GM18519 (cell line): ENCODE results near the gene ERG.

Experiments used
- ATAC-seq: cut with Tn5 transposase; IDR thresholded peaks from one replicate; pipeline ENCODE4 v1.9.1; 2021; ENCODE audit warnings: mild to moderate bottlenecking, moderate library complexity; ENCODE audit not compliant: unreplicated experiment, low FRiP score

Gene ERG

DNA sequence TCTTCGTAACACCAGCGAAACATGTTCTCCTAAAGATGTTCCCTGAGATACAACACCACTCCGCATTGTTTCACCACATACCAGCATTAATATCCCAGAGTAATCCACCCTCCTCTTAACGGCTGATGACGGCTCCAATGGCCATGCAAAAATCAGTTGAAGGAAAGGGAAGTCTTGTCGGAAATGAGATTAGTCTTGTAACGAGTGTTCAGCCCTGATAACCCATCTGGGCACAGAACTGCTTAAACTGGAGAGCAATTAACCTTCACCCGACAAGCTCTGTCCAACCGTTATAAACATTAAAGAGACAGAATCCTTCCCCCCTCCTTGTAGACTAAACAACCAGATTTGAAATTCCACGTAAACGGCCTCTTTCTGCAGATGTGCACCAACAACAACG, 21.9 kb downstream of the ERG start:
- ATAC-seq = no peak

DNA sequence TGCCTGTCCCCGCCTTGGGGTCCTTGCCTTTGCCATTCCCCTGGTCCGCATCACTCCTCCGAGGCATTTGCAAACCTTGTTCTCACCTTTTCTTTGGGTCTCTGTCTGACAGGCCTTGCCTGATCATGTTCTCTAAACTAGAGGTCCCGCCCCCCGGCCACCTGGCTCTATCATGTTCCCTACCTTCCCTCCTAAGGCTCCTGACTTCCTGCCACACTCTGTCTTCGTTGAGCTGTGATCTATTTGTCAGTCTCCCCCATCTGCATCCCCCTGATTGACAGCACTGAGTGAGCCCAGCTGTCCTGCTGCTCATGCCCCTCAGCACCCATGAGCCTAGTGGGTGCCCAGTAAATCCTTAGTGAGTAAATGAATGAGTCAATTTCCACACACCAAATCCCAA, 22.8 kb downstream of the ERG start:
- ATAC-seq = no peak

DNA sequence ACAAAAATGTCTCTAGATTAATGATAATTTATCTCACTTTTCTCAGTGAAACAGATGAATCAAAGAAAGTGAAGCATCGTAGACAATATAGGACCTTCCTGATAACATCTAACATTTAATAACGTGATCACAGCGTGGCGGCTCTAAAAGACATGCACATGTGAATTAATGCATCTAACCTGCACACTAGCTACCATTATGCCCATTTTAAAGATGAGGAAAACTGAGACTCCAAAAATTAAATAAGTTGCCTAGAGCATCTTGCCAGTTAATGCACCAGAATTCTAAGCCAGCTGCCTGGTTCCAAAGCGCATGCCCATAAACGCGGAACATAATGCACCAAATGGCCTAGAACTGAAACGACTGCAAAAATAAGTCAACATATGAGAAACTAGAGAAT, 23.5 kb downstream of the ERG start:
- no peak for ATAC-seq

DNA sequence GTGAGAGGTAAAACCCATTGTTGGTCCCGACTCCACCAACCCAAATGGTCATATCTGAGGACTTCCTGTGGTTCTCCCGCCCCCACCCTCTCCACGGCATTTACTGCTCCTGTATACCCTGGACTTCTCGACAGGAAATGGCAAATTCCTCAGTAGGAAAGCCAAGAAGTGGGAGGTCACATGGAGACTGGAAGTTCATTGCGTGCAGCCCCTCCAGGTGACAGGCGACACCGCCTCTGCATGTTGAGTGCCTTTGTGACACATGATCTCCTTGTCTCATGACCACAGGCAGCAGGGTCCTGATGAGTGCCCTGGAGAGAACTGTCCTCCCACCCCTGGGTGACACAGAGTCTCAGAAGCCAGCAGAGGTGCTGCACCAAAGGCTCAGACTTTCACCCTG, 24.2 kb downstream of the ERG start:
- no peak for ATAC-seq

DNA sequence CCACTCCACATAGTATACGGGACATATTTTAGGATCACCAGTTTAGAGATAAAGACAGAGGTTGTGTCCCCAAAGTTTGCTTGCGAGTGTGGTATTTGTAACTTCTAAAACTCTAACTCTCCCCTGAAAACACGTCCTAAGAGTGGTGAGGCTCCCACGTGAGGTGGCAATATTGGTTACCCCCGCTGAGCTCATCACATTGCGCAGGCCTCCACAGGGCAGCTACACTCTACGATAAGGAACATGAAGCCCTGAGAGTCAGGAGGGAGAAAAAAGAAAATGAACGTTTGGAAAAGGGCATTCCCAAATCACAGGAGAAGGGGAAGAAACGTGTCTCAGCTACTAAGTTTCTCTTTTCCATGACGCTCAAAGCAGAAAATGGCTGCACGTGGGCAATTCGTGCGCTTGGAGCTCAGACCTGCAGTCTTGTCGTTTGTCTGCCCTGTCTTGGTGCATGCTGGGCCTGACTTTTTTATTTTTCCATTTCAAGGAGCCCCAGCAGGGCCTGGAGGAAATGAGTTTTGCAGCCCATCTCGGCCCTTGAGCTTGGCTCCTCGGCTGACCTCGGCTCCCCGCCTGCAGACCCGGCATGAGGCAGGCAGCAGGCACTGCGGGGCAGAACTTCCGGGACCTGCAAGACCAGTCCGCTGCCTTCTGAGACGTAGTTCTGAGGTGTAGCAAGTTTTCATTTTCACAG, 25.7 kb downstream of the ERG start:
- no peak for ATAC-seq

DNA sequence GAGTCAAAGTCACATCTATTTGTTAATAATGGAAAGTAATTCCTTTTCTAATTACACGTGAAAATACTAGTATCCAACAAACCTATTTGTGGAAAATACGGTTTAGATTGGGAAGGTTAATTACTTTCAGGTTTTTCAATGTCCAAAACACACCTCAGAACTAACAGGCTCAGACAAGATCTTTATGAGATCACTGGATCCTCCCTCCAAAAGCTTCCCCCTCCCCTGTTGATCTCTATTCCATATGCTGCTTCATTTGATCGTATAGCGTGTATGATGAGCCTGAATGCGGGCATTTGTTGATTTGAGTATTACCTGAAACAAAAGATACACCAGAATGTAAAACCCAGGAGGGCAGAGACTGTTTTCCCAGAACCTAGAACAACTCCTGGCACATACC, 26.5 kb downstream of the ERG start:
- no peak for ATAC-seq

DNA sequence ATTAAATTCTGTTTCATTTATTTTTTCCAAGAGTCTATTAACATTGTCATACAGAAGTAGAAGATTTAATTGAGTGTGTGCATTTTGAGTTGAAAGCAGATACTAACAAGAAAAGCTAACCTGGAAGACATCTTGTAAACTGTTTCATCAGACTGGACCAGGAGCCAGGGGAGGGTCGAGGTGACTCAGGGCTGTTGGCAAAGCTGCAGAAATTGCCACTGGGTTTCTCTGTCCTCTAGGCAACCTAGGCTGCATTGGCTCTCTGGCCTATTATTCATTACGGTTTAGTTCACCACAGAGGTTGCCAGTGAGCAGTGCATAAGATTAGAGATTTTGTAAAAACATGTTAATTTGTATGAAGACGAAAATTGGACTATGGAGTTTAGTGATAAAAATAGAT, 27.5 kb downstream of the ERG start:
- no peak for ATAC-seq

DNA sequence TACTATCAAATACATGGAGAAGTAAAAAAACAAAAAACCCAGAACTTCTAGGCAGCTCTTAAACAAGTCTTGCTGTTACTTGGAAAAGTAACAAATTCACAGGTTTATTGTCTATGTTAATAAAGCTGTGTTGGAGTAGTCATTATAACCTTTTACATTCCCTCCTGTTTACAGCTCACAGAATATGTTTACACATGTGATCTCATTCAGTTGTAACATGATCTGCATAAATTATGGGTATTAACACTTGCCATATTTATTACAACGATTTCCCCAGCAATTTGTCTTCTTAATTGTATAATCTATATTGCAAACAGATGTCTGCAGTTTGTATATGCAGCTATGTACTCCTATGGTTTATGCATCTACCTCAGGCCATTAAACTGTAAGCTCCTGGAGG, 28.6 kb downstream of the ERG start:
- ATAC-seq = no peak

DNA sequence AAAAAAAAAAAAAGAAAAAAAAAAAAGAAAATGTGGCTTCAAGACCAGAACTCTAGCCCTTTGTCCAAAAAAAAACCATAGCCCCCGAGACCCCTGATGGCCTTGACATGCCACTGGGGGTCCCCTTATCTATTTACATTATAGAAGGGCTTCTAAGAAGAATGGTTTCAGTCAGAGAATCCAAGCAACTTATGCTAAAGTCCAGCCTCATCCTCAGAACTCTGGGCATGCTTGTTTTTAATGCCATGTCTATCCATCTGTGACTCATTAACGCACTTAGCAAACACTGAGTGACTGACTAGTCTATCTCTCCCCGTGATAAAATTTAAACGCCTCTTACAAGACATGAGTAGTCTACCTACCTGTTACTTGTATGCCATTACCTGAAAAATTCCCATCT, 29.3 kb downstream of the ERG start:
- ATAC-seq = no peak

DNA sequence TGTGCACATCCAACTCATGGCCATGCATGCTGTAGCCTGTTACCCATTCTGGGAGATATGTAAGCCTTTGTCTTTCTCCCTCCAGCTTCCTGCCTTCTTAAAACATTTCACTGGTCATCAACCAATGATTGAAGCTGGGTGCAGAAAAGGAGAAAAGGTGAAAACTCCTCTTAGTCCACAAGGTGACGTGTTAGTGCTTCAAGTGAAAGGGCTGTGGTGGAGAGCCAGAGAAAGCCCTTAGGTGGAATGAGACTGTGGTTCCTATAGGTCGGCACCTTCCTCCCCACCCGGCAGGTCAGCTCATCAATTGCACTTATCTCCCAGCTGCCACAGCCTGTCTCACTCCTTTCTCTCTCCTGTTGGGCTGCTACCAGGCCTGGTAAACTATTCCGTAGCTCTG, 30.4 kb downstream of the ERG start:
- ATAC-seq = no peak

DNA sequence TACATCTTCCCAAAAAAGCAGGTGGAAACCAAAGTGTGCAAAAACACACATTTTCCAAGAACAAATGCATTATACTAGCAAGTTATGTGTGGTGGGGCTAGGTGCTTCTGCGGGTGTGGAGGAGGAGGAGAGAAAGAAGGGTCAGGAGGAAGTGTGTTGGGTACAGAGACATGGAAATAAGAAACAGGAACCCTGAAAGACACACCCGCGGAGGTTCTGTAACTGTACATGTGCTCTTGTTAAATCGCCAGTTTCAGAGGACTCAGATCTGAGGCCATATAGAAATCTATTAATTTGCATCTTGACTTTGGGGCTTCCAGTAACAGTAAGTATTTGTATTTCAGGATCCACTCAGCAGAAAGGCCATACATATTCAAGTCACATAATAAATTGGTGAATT, 30.9 kb downstream of the ERG start:
- no peak for ATAC-seq

DNA sequence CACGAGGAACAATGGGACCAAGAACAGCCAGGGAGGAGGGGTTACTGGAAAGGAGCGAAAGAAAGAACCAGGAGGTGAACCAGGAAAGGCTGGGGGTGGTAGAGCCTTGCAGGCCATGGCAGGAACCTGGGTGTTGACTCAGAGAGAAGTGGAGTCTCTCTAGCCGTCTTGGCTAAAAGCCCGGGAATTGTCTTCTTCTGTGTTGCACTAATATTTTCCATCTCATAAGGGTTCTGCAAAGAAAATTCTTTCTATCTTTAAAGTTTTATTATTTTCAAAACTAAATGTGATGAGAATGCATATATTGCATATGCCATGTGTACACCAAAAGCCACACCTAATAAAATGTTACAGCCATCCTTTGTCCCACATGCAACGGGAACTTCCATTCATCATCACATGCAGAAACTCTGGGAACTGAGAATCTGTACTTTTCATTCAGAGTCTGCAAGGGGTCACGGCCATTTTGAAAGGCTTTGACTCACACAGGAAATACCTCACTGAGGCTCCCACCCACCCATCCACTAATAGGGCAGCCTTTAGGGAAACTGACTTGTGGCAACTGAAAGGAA, 38.0 kb downstream of the ERG start:
- no peak for ATAC-seq

DNA sequence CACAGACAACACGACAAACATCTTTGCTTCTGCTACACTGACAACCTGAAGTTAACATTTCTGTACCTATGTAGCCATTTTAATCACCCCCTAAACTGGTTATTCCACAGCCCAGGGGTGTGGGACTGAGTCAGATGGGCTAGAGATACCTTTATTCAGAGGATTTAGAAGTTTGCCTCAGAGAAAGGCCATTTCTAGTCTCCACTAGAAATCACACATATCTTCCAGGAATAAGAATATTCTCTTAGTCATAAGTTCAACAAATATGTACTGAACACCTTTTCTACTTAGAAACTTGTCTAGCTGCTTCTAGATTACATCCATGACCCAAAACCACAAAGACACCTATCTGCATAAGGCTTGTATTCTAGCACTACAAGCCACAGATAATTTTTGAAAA, 38.8 kb downstream of the ERG start:
- ATAC-seq = no peak

DNA sequence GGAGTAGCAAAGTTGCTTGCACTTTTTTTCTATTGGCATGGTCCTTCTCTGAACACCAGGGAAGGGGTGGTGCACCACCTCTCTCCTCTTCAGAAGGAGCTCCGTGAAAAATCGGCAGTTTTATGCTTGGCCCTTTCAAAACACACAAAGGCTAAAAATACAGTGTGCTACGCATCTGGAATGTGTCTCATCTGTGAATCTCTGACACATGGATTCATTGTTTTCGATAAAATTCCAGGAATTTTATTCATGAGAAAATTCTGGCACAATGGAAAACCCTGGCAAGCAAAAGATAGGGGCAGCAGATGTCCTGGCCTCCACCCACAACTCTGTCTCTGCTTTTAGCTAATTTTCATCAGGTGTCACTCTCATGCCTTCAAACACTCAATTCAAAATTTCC, 42.9 kb downstream of the ERG start:
- ATAC-seq = no peak

DNA sequence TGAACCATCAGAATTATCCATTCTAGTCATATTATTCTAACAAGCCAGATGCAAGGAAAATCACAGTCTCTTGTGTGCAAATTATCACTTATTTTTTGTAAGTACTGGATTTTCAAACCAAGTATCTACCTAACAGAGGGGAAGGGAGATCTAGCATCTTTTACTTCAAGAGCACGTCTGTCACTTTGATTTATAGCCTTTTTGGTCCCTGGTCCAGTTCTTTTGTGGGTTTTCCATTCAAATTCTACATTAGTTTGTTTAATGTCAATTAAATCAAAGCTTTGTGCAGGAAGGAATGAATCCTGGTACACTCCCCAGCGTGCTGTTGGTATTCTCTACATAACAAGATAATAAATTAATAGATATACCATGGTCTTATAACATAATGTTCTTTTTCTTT, 43.6 kb downstream of the ERG start:
- no peak for ATAC-seq

DNA sequence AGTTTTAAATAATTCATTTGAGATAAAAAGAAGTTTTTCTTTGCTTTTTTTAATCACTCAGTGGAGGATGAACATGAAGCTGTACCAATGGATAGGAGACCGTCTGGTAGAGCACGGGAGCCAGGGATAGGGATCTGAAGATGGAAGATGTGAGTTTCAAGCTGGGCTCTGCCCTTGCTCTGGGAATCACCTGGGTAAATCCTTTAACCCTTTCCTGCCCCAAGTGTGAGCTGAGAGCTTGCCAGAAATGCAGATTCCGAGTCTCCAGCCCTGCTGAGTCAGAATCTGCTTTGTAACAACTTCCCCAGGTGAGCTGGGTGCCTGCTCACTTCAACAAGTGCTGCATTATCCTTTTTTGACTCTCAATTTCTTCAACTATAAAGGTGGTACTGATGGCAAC, 44.1 kb downstream of the ERG start:
- no peak for ATAC-seq

DNA sequence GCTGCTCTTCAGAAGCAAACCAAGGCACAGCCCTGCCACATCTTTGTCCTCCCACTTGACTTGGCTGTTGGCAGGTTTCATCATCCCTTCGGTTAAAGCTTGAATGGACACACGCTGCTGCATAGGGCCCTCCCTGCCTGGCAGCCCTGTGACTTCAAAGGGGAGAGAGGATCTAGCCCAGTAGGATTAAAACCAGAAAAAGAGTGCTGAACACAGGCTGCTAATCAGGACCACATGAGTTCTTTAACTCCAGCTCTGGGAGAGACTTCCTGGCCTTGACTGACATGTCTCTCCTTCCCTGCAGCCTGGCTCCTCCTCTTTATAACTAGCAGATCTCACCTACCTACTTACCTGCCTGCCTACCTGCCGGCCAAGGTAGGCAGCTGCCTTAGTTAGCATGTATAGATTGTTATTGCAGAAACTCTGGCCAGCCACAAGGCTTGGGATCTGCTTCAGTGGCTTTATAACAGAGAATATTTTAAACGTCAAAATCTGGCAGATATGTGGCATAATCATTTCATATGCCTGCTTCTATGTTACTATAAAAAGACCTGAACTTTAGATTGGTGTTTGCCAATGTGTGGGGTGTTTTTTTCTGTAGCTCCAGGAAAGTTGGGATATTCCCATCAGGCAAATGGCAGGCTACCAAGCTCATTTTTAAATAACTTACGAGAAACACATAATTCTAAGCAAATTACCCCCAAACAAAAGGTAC, 49.4 kb downstream of the ERG start:
- ATAC-seq = no peak

DNA sequence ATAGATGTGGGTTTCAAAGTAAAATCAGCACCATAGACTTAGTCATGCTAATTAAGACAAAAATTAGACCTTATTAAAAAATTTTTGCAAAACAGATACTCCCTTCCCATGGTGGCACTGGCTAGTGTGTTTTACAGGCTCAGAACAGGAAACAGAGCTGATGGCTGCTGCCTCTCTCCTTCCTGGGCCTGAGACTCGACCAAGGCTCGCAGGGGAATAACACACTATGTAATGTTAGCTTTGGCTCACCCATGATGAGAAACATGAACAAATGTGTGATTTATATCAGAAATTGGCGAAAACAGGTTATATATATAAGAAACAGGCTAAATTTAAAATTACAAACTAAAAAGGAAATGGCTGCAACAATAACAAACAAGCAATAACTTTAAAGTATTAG, 50.7 kb downstream of the ERG start:
- ATAC-seq = no peak

DNA sequence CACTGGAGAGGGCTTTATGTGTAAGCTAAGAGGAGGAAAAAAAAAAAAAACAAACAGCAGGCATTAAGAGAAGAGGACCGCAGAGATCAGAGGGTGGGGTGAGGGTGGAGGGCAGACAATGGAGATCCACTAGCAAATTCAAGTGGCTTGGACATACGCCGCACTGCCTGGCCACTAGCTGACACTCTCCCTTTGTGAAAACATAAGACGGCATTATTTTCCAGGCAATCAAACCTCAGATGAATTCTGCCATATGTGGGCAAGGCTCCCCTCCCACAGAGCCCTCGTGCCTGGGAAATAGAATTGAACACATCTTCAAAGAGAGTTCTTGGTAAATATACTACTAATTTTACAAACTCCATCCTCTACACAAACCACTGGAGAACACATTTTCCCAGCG, 53.6 kb downstream of the ERG start:
- no peak for ATAC-seq

DNA sequence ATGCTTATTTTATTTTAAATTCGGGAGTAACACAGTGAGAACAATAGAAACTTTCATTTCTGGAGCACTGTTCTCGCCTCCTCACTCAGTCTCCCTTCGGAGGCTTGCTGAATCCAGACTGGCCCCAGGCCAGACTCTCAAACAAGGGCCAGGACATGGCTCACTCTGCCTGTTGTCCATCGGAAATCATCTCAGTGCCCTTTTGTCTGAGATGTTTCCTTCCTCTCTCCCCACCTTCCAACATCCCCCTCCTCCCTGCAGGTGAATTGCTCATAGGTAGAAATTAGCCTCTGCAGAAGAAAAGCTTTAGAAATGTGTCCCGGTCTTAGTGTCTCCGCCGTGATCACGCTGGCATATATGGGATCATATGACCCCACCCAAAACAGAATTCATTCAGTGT, 55.2 kb downstream of the ERG start:
- no peak for ATAC-seq

DNA sequence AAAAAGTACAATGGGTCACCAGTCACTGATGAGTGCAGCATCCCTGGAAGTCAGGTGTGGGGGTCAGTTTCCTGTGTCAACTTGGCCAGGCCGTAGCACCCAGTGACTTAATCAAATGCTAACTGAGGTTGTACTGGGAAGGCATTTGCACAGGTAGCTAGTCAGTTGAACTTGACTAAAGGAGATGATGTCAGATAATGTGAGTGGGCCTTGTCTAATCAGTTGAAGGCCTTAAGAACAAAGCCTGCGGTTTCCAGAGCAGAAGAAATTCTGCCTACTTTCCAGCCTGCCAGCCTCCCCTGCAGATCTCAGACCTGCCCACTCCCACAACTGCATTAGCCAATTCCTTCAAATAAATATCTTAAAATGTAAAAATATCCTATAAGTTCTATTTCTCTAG, 57.1 kb downstream of the ERG start:
- no peak for ATAC-seq

DNA sequence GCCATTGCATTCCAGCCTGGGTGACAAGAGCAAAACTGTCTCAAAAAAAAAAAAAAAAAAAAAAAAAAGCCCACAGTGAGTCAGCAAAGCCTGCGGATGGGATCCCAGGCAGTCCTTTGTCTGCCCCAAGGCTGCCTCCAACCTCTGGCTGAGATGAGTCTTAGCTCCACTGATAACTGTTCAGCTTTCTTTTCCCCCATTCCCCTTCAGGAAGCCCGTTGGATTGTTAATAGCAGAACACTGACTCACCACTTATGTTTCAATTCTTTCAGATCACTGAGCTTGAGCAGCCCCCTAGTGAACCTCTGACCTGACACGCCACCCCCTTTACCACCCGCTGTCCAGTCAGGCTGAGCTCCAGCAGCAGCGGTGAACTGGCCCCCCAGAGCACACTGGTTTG, 57.5 kb downstream of the ERG start:
- ATAC-seq = no peak
